ENCODE measurements around the gene TP53I11.

The TP53I11 gene

DNA sequence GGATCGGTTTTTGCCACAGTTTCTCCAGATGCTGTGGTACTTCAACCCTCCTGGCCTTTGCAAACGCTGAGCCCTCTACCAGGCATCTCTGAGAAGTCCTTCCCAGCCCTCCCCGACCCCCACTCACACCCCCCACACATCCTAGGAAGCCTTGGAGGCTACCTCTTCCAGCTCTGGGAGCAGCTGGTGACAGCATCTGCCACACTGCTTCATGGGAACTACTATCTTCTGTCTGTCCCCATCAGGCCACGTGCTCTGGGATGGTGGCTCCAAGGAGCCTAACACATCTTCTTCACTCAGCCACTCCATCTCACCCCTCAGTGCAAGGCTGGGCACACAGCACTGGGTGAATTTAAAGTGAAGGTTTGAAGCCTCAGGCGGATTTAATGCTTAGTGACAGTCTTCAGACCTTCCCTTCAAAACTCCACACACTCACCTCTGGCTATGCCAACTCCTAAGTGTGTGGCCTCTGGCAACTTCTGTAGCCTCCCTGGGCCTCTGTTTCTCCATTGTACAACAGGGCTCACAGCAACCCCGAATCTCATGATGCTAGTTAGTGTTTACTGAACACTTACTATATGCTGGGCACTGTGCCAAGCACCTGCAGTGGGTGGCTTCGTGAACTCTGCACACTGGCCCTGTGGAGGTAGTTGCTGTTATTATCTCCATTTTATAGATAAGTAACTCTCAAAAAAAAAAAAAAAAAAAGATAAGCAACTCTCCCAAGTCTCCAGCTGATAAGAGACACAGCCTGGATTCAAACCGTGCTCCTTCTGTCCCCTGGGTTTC lies 7.3 kb upstream of the TP53I11 start:
- no peak for DNase-seq

DNA sequence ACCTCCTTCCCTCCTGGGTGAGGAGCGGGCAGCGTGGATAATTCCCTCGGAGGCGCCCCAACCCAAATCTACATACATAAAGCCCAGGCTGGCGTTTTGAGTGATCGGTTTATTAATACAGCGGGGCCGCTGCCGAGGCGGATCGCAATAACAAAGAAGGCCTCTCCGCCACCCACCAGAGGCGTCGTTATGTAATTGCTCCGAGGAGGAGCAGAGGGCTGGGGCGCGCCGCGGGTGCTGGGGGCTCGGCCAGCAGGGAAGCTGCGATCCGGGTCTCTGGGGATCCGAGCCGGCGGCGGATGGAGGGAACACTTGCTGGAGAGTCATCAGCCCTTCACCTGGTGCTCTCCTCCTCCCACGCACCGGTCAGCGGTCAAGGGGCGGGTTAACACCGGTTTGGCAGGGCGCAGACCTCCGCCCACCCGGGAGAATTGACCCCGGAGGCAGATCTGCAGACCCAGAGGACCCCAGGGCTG lies 6.4 kb upstream of the TP53I11 start:
- peak in 5 of 51 donors; percentile 8 to 28 (median 10) for DNase-seq

DNA sequence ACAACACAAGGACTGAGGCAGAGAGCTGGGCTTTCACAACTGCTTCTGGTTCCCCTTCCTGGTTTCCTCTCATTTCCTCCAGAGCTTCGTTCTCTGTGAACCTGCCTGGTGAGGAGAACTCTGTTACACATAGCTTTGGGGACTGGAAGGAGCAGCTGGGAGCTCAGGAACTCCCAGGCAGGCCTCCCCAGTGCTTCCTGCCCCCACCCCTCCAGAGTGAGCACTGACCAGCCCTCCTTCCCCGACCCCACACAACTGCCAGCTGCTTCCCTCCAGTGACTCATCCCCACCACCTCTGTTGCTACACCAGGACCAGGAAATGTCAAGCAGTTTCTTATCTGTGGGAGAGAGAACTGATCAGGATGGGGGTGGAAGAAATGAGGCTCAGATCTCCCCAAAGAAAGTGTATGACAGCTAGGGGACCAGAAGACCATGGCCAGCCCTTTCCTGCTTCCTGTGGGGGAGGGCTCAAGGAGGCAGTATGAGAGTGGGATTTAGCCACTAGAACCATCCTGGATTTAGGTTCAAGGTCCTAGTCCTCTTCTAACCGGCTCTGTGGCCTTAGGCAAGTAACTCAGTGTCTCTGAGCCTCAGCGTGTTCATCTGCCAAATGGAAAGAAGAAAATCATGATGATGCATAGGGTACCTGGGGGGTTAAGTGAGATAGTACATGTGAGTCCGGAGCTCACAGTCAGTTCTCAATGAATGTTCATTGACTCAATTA lies 4.5 kb upstream of the TP53I11 start:
- DNase-seq = peak in 9 of 51 donors; percentile 13 to 51 (median 28)

DNA sequence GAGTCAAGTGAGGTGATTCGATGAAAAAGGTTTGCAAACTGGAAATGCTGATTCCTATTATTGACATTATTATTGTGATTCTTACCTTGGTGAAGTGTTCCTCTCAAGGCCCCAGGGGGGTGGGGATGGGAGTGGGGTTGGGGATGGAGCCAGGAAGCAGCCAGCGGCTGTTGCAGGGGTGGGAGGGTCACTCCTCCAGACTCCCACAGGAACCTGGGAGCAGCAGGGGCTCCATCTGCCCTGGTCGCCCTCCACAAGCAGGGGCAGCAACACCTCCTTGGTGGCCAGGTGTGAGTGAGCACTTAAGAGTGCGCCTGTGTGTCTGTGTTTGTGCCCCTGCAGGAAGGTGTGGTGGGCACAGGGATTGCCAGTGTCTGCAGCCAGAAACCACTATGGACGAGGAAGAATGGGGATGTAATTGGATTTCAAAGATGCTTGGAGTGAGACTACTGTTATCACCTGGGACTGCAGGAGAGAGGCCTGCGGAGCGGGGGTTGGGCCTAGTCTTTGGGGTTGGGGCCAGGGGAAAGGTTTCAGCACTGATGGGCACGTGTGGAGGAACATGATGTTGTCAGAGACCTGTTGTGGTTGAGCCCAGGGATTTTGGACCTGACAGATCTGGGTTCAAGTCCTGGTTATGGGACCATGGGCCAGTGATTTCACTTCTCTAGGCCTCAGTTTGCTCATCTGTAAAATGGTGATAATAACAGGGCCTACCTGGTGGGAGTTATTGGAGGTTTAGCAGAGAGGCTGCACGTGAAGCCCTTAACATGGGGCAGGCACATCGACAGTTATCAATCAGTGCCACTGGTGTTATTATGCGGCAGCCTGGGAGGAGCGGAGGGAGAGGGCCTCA lies 3.6 kb upstream of the TP53I11 start:
- no peak for DNase-seq

DNA sequence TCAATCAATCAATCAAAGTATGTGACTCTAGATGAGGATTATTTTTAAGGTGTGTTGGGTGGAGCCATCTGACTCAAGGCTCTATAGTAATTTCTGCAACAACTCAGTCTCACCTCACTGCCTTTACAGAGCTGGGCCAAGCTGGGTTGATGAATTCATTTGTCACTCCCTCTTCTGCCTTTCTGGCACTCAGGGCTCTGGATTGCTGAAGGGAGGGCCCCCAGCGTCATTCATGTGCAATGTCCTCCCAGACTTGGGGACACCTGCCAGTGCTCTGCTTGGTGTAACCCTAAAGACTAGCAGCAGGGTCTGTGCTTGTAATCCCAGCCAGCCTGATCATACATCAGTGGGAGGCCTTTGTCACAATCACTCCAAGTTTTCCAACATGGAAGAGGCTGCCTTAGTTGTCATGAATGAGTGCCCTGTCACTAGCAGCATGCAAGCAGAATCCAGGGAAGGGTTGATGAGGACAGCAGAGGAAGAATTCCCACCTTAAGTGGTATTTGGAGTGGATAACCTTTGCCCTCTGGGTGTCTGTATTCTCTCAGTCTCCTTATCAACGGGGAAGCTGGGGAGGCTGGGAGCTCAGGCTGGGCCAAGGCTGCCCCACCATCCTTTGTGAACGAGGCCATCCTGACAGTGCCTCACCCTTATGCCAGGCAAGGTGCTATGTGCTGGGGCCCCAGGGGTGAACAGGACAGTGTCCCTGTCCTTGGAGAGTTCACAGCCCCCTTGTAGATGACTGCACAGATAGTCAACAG lies 2.0 kb upstream of the TP53I11 start:
- no peak for DNase-seq

DNA sequence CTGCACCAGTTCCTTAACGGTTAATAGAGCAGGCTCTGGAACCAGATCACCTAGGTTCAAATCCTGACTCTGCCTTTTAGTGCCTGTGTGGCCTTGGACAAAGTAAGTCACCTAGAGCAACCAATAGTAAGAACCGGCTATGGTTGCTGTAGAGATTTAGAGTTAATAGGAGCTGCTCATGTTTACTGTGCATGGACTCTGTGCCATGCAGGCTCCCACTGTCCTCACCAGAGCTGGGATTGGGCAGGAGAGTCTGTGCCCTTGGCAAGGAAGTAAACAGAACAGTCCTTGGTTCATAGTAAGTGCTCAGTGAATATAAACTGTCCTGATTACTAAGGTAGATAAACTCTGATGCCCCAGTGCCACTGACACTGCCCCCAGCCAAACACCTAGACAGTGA lies 1.4 kb upstream of the TP53I11 start:
- DNase-seq = no peak

DNA sequence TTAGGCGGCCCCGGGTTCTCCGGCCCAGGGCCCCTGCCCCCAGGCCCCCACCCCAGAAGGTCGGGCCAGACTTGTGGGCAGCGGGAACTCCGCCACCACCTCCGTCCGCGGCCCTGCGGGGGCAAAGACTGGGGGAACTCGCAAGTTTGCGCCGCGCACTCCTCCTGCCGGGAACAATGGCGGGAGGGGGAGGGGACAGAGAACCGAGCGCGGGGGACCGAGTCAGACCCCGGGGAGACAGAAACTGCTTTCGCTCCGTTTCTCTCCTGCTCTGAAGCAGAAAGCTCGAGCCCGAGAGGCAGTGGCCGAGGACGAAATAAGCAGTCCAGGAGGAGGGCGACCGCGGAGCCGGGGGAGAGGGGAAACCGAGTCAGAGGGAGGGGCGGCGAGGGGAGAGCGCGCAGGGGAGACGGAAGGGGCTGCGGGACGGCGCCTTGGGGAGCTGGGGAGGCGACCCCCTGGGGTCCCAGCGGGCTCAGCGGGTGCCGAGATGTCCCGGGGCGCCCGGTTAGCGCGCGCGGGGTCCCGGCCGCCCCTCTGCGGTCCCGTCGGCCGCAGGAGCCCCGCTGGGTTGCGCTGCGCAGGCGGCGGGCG lies 555 bp downstream of the TP53I11 start:
- DNase-seq = peak in 6 of 51 donors; percentile 9 to 47 (median 22)

DNA sequence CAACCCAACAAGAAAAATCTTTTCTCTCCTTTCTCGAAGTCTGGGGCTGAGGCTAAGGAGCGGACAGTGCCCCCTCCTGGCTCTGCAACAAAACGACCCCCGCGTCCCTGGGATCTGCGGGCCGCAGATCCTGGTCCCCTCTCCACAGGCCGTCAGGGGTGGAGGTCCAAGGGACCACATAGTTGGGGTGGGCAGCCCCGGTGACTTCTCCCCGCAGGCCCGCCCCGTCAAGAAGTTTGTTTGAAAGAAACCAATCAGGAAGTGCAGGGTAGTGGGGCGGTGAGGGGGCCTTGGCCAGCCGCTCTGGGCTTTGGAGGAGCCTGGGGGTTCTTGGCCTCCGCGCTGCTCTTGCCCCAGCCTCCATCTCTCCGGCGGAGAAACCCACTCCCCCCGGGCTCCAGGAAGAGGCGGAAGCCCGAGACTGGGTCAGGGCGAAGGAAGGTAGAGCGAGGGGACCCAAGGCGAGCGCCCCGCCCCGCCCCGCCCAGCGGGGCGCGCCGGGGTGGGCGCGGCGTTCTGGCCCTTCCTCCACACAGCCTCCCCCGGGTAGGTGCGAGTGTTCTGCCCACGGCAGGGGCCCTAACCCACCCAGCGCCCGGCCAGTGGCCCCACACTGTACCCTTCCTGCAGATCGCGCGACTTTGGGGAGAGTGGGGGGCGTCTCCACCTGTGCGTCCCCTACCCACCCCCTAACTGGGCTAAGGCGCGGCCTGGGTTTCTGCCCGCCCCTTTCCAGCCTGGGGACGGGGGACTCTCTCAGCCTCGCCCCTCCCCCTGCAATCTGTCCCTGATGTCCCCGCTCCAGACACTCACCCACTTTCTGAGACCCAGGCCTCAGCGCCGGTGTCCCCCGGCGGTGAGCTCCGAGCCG lies 1.3 kb downstream of the TP53I11 start:
- DNase-seq = peak in 1 of 51 donors; percentile 45

DNA sequence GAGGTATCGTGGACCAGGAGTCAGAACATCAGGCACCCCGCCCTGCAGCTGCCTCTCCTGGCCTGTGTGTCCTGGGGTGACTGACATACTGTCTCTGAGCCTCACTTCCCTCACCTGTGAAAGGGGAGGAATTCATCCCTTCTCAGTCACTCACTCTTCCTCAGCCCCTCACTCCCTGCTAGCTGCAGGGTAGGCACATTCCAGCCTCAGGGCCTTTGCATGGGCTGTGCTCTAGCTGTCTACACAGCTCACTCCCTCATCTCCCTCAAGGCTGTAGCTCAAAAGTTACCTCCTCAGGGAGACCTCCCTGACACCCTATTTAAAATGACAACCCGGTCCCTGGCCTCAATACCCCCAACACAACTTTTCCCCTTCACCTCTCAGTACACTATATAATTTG lies 2.5 kb downstream of the TP53I11 start:
- no peak for DNase-seq

DNA sequence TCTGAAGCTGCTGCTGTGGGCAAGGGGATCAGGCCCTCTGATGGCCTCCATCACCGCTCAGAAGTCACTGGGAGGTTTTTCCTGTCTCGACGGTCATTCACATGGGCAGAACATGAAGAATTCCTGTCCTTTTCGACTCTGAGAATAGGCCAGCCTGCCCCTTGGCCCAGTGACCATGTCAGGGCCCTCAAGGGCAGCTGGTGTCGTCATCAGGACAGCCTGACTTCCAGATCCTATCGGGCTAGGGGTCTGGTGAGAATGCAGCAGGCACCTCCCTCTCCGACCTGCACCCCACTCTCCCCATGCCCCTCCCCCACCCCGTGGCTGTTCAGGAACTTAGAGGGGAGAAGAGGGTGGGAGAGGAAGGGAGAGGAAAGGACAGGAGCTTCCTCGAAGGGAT lies 3.6 kb downstream of the TP53I11 start:
- no peak for DNase-seq

DNA sequence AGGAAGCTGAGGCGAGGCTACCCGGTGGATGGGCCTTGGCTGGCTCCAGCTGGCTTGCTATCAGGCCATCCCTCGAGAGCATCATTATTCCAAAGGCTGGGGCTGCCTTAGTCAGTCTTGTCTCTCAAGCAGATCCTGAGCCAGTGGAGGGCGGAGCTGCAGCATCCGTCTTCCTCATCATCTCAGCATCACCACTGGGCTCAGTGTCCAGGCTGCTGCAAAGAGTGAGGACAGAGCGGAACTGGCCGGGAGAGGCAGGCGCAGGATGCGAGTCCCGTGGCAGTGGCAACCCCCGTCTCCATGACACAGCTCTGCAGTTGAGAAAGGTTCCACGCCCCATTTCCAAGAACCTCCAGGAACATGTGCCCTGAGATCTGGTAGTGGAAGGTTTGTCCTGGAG lies 4.4 kb downstream of the TP53I11 start:
- peak in 4 of 51 donors; percentile 11 to 64 (median 20) for DNase-seq

DNA sequence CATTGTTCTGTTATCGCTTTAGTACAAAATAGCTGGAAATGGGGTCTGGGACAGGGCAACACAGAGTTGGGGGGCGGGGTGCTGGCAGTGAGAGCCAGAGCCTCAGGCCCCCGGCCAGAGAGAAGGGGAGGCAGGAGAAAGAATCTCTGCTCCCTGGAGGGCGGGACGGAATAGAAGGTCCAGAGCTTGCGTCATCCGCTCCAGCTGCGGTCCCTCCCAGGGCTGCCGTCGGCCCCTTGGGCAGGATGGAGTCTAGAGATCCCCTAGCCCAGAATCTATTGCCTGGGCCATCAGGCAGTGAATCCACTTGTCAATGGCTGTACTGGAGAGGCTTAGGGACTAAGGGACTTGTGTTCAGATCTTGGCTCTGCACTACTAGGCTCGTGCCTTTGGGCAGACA lies 5.0 kb downstream of the TP53I11 start:
- no peak for DNase-seq

DNA sequence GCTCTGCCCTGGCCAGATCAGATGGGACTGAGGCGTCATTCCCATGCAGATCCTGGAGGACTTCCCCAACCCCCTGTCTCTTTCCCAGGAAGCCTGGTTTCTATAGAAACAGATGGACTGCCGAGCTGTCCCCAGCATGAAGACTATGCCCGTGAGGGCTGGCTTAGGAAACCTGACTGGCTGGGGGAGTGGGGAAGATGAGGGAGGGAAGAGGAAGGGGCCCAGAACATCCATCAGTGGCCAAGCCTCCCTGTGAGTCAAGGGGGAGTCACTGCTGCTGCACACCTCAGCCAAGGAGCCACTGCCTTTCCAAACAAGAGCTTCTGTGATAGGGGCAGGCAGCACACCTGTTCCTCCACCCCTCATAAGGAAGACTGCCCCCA lies 5.8 kb downstream of the TP53I11 start:
- no peak for DNase-seq

DNA sequence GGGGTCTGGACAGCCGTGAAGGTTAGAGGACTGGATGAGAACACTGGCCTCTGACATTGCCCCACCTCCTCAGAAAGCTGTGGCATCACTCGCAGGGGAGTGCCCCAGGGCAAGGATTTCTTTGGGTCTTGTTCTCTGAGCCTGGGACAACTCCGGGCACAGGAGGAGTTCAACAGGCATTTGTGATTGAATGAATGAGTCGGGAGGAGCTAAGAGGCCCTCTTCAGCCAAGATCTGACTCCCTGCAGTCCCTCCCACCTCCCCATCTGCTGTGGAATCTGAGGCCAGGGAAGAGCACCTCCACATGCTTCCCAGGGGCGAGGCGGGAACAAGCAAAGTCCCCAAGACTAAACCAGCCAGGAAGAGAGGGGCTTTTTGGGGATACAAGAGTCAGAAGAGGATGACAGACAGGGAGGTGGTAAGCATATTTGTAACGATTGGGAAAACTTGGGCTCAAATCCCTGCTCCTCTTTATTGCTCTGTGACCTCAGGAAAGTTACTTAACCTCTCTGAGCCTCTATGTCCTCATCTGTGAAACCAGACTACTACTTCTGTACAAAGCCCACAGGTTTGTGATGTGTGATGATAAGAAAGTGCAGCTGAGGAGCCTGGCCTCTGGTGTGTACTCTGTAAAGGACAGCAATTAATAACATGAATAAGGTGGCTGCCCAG lies 6.4 kb downstream of the TP53I11 start:
- no peak for DNase-seq

DNA sequence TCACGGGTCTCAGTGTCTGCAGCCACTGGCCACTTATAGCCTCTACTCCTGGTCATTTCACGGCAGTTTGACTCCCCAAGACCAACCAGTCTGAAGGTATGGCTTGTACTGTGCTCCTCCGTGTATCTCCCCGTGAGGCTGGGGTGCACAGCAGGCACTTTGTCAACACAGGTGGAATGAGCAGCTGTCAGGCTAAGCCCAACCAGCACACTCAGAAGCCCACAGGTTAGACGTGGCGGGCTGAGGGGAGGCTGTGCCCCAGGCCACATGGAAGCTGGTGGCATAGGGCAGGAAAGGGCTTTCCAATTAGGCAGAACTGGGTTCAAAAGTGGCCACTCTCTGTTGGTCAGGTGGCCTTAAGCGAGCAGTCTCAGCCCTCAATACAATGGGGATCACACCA lies 7.0 kb downstream of the TP53I11 start:
- DNase-seq = no peak

DNA sequence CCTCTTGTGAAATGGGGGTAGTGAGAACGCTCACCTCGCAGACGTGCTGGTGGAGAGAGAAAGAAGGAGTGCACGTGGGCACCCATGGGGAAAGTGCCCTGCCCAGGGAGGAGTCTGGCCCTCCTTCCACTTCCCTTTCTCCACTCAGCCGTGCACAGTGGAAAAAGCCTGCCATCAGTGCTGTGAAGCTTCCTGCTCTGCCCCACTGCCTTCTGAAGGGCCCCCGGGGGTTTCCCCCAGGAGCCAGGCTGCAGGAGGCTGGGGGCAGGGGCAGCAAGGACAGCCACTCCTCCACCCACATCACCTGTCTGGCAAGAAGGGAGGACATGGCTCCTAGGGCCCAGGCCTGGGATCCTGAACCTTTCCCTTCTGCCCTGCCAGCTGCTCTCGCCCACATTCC lies 7.6 kb downstream of the TP53I11 start:
- DNase-seq = peak in 5 of 51 donors; percentile 8 to 18 (median 11)

DNA sequence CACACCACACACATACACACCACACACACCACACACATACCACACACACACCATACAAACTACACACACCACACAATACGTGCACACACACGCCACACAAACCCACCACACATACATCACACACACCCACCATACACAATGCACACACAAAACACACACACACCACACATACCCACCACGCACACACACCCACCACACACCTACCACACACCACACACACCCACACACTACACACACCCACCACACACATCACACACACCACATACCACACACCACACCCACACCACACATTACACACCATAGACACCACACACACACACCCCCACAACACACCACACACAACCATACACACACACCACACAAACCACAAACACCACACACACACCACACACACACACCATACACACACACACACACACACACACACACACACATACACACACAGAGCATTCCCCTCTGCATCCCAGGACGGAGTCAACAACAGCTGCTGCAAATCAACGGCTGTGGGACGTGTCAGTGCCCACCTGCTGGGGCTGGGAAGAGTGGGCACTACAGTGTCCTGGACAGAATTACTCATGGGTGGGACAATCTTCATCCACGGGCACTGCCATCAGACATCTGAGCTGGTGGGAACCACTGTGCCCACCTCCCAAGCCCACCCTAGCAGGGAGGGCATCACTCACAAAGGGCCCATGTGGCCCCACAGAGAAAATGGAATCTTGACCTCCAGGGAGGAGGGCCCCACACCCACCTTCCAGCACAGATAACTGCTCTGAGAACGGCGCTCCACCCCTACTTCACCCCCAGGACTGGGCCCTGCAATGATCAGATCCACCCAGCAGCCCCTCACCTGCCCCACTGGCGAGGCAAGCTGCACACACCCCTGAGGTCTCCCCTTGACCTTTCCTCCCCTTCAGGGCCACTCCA lies 8.4 kb downstream of the TP53I11 start:
- DNase-seq = no peak

All from hypothalamus (tissue), 51 donors.